CD4-positive, alpha-beta T cell treated with Interleukin-21 for 1 hour (primary cell): ENCODE results near the gene TMED4.
"Not testable (repeated sequence)": the region's sequence is repeated elsewhere in the genome, so short reads cannot be mapped to it uniquely, and the experiment has no call there.

Experiments used
- DNase-seq: peaks from one replicate; pipeline ENCODE4 v3.0.0-alpha.2; 2020

The TMED4 gene

DNA sequence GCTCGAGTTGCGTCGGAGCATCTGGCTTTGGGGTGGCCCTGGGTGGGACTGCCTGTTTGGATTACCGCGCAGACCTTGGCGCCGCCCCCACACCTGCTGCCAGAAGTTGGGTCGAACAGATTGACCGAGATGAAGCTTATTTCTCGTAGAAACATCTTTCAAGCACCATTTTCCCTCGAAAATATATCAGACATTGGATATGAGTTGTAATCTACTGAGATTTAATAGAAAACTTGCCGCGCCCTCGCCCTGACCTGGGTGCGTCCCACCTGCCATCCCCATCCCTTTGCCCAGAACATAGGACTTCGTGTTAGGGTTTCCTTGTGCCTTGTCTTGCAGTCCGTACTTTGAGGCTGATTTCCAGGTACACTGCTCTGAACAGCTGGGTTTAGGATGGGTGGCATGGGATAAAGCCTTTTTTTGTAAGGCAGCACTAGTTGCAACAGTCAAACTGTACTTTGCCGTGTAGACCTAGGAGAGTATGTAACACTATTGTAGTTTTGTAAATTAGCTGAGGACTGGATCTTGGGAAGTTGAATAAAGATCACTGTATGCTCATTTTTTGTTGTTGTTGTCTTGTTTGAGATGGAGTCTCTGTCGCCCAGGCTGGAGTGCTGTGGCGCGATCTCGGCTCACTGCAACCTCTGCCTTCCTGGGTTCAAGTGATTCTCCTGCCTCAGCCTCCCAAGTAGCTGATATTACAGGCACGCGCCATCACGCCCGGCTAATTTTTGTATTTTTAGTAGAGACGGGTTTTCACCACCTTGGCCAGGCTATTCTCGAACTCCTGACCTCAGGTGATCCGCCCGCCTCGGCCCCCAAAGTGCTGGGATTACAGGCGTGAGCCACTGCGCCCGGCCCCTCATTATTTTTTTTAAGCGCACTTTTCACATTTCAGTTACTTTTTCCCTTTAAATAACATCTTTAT, 25.4 kb upstream of the TMED4 start:
- no peak for DNase-seq

GRCh38 chr7:44606341-44607140, 24.5 kb upstream of the TMED4 start, which contains the start of gene OGDH:
Gene OGDH, plus strand, starts transcription at chr7:44606627. Its CDS starts 17,717 bp downstream, at chr7:44624344.
- peak; percentile 98 for DNase-seq

- DNase-seq, result no peak
Measured at GRCh38 chr7:44604941-44605340, 22.9 kb upstream of the TMED4 start.

GRCh38 chr7:44603193-44603592, 21.2 kb upstream of the TMED4 start:
- DNase-seq, result no peak

GRCh38 chr7:44602576-44602910, 20.5 kb upstream of the TMED4 start:
- DNase-seq, result no peak

- no peak for DNase-seq
Measured at GRCh38 chr7:44599222-44599621, 17.2 kb upstream of the TMED4 start.

DNA sequence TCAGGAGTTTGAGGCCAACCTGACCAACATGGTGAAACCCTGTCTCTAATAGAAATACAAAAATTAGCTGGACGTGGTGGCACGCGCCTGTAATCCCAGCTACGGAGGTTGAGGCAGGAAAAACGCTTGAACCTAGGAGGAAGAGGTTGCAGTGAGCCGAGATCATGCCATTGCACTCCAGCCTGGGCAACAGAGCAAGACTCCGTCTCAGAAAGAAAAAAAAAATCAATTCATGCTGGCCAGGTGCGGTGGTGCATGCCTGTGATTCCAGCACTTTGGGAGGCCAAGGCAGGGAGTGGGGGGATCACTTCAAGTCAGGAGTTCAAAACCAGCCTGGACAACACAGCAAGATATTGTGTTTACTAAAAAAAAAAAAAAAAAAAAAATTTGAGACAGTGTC, 15.2 kb upstream of the TMED4 start:
- not testable (repeated sequence) for DNase-seq

DNA sequence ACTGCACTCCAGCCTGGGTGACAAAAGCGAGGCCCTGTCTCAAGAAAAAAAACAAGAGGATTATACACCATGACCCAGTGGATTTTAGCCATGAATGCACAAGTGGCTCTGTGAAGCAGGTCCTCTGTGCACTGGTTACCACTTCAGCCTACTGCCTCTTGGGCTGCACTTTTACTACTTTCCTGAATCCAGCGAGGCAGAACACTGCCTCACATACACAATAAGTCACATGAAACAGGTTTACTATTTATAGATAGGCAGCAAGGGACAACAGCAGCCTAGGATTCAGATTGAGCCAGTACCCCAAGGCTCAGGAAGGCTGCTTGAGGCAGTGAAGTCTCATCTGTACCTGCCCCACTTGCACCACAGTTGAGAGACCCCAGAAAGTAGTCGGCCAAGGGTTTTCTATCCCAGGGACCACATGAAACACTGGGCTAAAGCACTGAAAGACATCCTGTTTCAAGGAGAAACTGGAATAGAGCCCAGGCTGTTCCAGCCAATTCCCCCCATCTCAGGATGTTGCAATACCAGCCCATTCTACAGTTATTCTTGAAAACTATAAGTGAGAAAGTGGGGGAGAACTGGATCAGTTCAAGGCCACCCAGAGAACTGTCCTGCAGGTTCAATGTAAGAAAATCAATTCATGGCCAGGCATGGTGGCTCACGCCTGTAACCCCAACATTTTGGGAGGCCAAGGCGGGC, 14.1 kb upstream of the TMED4 start:
- no peak for DNase-seq

DNA sequence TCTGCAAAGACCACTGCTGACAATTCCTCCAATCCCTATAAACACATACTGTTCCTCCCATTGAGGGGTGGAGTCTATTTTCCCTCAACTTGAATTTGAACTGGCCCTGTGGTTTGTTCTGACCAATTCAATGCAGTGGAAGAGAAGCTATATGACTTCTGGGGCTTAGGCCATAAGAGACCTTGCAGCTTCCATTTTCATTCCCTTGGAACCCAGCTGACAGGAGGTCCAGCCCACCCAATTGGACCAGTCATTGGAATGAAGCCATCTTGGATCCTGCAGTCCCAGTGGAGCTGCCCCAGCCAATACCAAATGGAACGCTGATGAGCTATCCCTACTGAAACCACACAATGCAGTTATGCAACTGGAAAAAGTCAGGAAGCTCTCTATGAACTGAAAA, 8.9 kb upstream of the TMED4 start:
- DNase-seq, result no peak

GRCh38 chr7:44587843-44588711, 6.0 kb upstream of the TMED4 start:
- peak; percentile 79 for DNase-seq

GRCh38 chr7:44583146-44583865, 1.3 kb upstream of the TMED4 start:
- no peak for DNase-seq

DNA sequence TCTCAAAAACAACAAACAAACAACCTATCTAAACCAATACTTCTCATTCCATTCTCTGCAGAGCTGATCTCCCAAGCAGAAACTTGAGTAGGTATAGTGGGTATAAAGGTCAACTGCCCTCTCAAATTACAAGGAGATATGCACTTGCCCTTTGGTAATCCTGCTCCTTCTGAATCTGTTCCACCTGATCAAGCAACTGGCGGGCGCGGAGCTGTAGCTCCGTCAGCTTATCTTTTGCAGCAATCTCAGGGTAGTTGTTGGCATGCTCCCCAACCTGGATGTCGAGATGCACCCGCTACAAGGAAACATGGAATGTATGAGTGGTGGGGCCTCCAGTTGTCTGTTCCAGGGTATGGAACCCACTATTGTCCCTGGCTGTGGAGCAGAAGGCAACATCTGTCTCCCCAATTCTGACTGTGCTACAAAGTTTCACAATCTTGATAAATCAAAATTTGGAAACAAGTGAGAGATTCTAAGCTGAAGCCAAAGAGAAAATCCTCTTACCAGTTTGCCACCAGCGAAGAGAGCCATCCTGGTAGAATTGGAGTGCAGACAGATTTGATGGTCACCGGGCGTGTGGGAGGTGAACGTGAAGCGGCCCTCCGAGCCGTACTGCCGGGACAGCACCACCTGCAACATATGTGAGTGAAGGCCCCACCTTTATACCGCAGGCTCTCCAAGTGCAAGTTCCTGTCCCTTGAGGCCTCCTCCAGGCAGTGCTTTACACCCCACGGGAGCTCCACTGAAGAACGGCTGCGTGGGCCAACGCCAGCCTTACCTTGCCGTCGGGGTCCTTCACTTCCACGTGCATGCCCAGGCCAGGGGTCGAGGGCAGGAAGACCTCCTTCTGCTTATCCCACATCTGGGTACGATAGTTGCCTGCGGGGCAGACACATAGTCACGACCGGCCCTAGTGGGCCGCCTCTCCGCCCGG, 819 bp downstream of the TMED4 start:
- peak; percentile 62 for DNase-seq

- DNase-seq, result no peak
Measured at GRCh38 chr7:44576228-44576627, 5.8 kb downstream of the TMED4 start.

- DNase-seq, result no peak
Measured at GRCh38 chr7:44575054-44575453, 7.0 kb downstream of the TMED4 start.

- DNase-seq, result no peak
Measured at GRCh38 chr7:44574287-44574872, 7.7 kb downstream of the TMED4 start.

DNA sequence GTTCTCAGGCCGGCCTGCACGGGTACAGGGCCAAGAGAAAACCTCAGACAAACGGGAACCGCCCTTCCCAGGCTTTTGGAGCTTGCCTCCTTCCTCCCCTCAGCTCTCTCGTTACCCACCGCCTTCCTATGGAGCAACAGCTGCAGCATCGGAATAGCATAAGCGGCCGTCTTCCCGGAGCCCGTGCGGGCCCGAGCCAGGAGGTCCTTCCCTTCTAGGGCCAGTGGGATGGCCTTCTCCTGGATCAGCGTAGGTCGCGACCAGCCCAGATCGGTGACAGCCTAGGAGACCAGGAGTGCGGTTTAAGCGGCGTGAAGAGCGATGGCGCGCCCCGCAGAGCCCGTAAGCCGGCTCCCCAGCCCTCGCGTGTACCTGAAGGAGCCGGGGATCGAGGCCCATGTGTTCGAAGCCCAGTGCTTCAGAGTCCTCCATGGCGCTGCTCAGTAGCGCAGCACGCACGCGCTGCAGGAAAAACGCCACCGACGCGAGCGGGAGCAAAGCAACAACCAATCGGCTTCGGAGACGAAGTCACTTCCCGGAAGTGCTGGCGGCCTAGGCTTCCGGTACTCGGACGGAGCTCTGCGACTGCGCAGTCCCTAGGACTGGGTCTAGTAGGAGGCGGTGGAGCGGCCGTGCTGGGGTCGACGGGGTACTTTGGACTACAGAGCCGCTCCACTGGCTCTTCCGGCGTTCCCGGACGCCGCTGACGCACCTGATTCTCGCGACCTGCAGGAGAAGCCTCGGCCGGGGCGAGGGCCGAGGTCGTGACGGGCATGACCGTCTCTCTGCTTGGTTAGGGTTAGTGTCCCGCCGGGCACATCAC, 8.4 kb downstream of the TMED4 start, which contains the start of gene DDX56:
TSS of gene DDX56 (minus strand) at position 445 of the 823 bp plus-strand sequence. CDS start at position 432, 13 bp downstream.
- DNase-seq, result peak; percentile 95

- no peak for DNase-seq
Measured at GRCh38 chr7:44572771-44573170, 9.3 kb downstream of the TMED4 start.

DNA sequence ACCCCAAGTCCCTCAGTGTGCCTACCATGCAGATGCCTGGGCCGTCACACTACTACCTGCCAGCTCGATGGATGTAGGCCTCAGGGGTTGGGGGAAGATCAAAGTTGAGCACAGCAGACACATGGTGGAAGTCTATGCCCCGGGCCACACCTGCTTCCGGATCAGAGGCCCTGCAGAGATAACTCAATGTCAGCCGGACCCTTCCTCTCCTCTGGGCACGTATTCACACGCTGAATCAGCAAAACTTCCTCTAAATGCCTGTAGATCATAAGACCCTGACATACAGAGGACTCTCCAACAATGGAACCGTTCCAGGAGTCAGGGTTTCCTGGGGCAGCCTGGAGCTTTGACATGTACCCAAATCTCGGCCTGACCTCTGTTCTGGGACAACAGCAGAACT, 12.1 kb downstream of the TMED4 start:
- DNase-seq, result no peak
